H9 (cell line): ENCODE data around the gene HOMER3. TPM values are rescaled to one million over a fixed set of nuclear protein-coding genes. Genes with fewer than 3 reads are reported as not detected.

Source experiments
- DNase-seq: peaks from one replicate; pipeline ENCODE4 v3.0.0-alpha.2; 2017
- H2AFZ ChIP-seq: one replicate; pipeline ENCODE4 v1.6.1; 2013; ENCODE audit warnings: mild to moderate bottlenecking, low read length, control low read depth, moderate library complexity
- H2AK5ac ChIP-seq: 2 replicates; pipeline ENCODE4 v1.6.1; 2013; ENCODE audit warnings: low read length, control low read depth, mixed read lengths; ENCODE audit not compliant: insufficient read length
- H2BK120ac ChIP-seq: one replicate; pipeline ENCODE4 v1.6.1; 2013; ENCODE audit warnings: low read depth, mild to moderate bottlenecking, low read length, control low read depth, inconsistent platforms; ENCODE audit not compliant: poor library complexity, severe bottlenecking
- H2BK12ac ChIP-seq: 2 replicates; pipeline ENCODE4 v1.6.1; 2013; ENCODE audit warnings: low read length, control low read depth, mixed read lengths, low read depth; ENCODE audit not compliant: insufficient read length
- H2BK15ac ChIP-seq: 2 replicates; pipeline ENCODE4 v1.6.1; 2013; ENCODE audit warnings: low read depth, low read length, control low read depth
- H2BK20ac ChIP-seq: one replicate; pipeline ENCODE4 v1.6.1; 2013; ENCODE audit warnings: low read depth, mild to moderate bottlenecking, low read length, control low read depth, inconsistent platforms; ENCODE audit not compliant: poor library complexity, severe bottlenecking
- H2BK5ac ChIP-seq: 2 replicates; pipeline ENCODE4 v1.6.1; 2013; ENCODE audit warnings: low read length, control low read depth, mixed read lengths; ENCODE audit not compliant: insufficient read length
- H3K14ac ChIP-seq: 2 replicates; pipeline ENCODE4 v1.6.1; 2013; ENCODE audit warnings: low read length, control low read depth; ENCODE audit not compliant: insufficient read depth
- H3K18ac ChIP-seq: 2 replicates; pipeline ENCODE4 v1.6.1; 2013; ENCODE audit warnings: low read depth, mild to moderate bottlenecking, mixed read lengths, low read length, control low read depth; ENCODE audit not compliant: insufficient read length
- H3K23ac ChIP-seq: 2 replicates; pipeline ENCODE4 v1.6.1; 2013; ENCODE audit warnings: low read length, control low read depth, mixed read lengths, low read depth; ENCODE audit not compliant: insufficient read length
- H3K23me2 ChIP-seq: 2 replicates; pipeline ENCODE4 v1.6.1; 2013; ENCODE audit warnings: low read depth, mild to moderate bottlenecking, mixed read lengths, low read length, control low read depth; ENCODE audit not compliant: insufficient read length, poor library complexity, severe bottlenecking
- H3K27ac ChIP-seq: 2 replicates; pipeline ENCODE4 v1.5.1; 2013; ENCODE audit warnings: low read length, control low read depth, mixed read lengths, low read depth; ENCODE audit not compliant: insufficient read length
- H3K27me3 ChIP-seq: 2 replicates; pipeline ENCODE4 v1.6.1; 2013; ENCODE audit warnings: low read length, control low read depth, inconsistent platforms; ENCODE audit not compliant: insufficient read depth
- H3K4ac ChIP-seq: 2 replicates; pipeline ENCODE4 v1.6.1; 2013; ENCODE audit warnings: low read depth, mild to moderate bottlenecking, control low read depth, inconsistent platforms, low read length, moderate library complexity
- H3K4me1 ChIP-seq: 2 replicates; pipeline ENCODE4 v1.6.1; 2013; ENCODE audit warnings: low read length, control low read depth, inconsistent platforms; ENCODE audit not compliant: insufficient read depth
- H3K4me2 ChIP-seq: 2 replicates; pipeline ENCODE4 v1.6.1; 2013; ENCODE audit warnings: low read length, control low read depth, mixed read lengths; ENCODE audit not compliant: insufficient read length, insufficient read depth
- H3K56ac ChIP-seq: 2 replicates; pipeline ENCODE4 v1.6.1; 2013; ENCODE audit warnings: low read depth, mild to moderate bottlenecking, mixed read lengths, low read length, control low read depth; ENCODE audit not compliant: insufficient read length
- H3K79me1 ChIP-seq: 2 replicates; pipeline ENCODE4 v1.6.1; 2013; ENCODE audit warnings: low read depth, mild to moderate bottlenecking, moderate library complexity, low read length, control low read depth, inconsistent platforms; ENCODE audit not compliant: insufficient read depth, poor library complexity, severe bottlenecking
- H3K79me2 ChIP-seq: 2 replicates; pipeline ENCODE4 v1.6.1; 2013; ENCODE audit warnings: low read length, control low read depth, inconsistent platforms; ENCODE audit not compliant: insufficient read depth
- H3K9ac ChIP-seq: 2 replicates; pipeline ENCODE4 v1.6.1; 2013; ENCODE audit warnings: low read length, control low read depth, mixed read lengths; ENCODE audit not compliant: insufficient read length; ENCODE audit errors: extremely low read depth
- H3K9me3 ChIP-seq: one replicate; pipeline ENCODE4 v1.6.1; 2013; ENCODE audit warnings: low read depth, low read length, inconsistent platforms; ENCODE audit not compliant: control insufficient read depth
- H3T11ph ChIP-seq: one replicate; pipeline ENCODE4 v1.6.1; 2013; ENCODE audit warnings: mild to moderate bottlenecking, low read length, control low read depth, inconsistent platforms
- H4K20me1 ChIP-seq: one replicate; pipeline ENCODE4 v1.6.1; 2013; ENCODE audit not compliant: control insufficient read depth, insufficient read length, insufficient read depth
- H4K5ac ChIP-seq: 2 replicates; pipeline ENCODE4 v1.6.1; 2013; ENCODE audit warnings: low read depth, mild to moderate bottlenecking, mixed read lengths, low read length, control low read depth; ENCODE audit not compliant: insufficient read length
- H4K8ac ChIP-seq: replicated peaks from 2 replicates; pipeline ENCODE4 v1.6.1; 2013; ENCODE audit warnings: low read length, control low read depth, mixed read lengths, low read depth; ENCODE audit not compliant: insufficient read length
- H4K91ac ChIP-seq: 2 replicates; pipeline ENCODE4 v1.6.1; 2013; ENCODE audit warnings: low read depth, mild to moderate bottlenecking, moderate library complexity, mixed read lengths, low read length, control low read depth; ENCODE audit not compliant: insufficient read length
- H3K27ac Mint-ChIP-seq, 3 experiments: 2 replicates in 2 of 3; 3 replicates in 1 of 3; pipeline ENCODE4 v1.8.0; 2020 to 2021; ENCODE audit warnings: mixed read lengths in 3 of 3, mild to moderate bottlenecking in 1 of 3, moderate library complexity in 1 of 3
- H3K27me3 Mint-ChIP-seq: 2 replicates; pipeline ENCODE4 v1.8.0; 2021; ENCODE audit warnings: low read depth, mild to moderate bottlenecking, moderate library complexity, mixed read lengths
- H3K36me3 Mint-ChIP-seq, 3 experiments: 2 replicates in 2 of 3; 3 replicates in 1 of 3; pipeline ENCODE4 v1.8.0; 2020 to 2021; ENCODE audit warnings: low read depth in 3 of 3, mixed read lengths in 3 of 3; ENCODE audit not compliant: insufficient read depth in 1 of 3
- H3K4me1 Mint-ChIP-seq, 2 experiments: 2 replicates each; pipeline ENCODE4 v1.8.0; 2020; ENCODE audit warnings: mixed read lengths in 2 of 2
- H3K4me3 Mint-ChIP-seq, 2 experiments: 2 replicates in 1 of 2; 3 replicates in 1 of 2; pipeline ENCODE4 v1.8.0; 2020 to 2021; ENCODE audit warnings: mild to moderate bottlenecking in 2 of 2, mixed read lengths in 2 of 2, moderate library complexity in 1 of 2
- H3K9me3 Mint-ChIP-seq, 2 experiments: 2 replicates in 1 of 2; 3 replicates in 1 of 2; pipeline ENCODE4 v1.8.0; 2020; ENCODE audit warnings: mild to moderate bottlenecking in 2 of 2, mixed read lengths in 2 of 2, moderate library complexity in 1 of 2
- CTCF ChIP-seq: fragments of 200-600 bp; sonication (generic); conservative IDR thresholded peaks from 3 replicates; pipeline ENCODE4 v1.8.0; 2021; ENCODE audit warnings: antibody characterized with exemption, mild to moderate bottlenecking
- WGBS: extraction: QIAGEN DNeasy Blood & Tissue Kit; methylation state at CpG from one replicate; pipeline ENCODE4 v1.1.7; 2013; ENCODE audit warnings: missing lambda C conversion rate, low lambda C conversion rate, mixed read lengths; ENCODE audit not compliant: insufficient read length; ENCODE audit errors: extremely low coverage; 5-methylcytosine and 5-hydroxymethylcytosine counted together
- total RNA-seq: library from RNA; stranded (reverse); gene quantifications from 2 replicates; pipeline ENCODE4 v1.2.1, GENCODE V29; 2021

HOMER3 gene
- total RNA-seq, 1 experiment from 2014 or later = 20.2 TPM

GRCh38 chr19:18883526-18884304 is 57.3 kb downstream of the HOMER3 start:
- Histone ChIP-seq H3K23ac (no peak overlapping the region), H3K27ac (no peak overlapping the region), H2BK20ac (no peak overlapping the region), H3K4me2 (no peak overlapping the region), H4K5ac (no peak overlapping the region), H3K23me2 (peaks cover 3% of the 10 kb centered on the region), H2BK12ac (no peak overlapping the region), H2AFZ (no peak overlapping the region), H3K79me2 (no peaks in the 10 kb centered on the region), H3K18ac (no peak overlapping the region), H3K14ac (no peak overlapping the region), H4K91ac (no peak overlapping the region), H4K20me1 (no peaks in the 10 kb centered on the region), H3K9me3 (no peaks in the 10 kb centered on the region), H3K27me3 (no peaks in the 10 kb centered on the region), H2AK5ac (no peak overlapping the region), H3K56ac (no peak overlapping the region), H3K4me1 (no peaks in the 10 kb centered on the region), H3K9ac (no peak overlapping the region), H3T11ph (no peak overlapping the region), H3K79me1 (no peaks in the 10 kb centered on the region), H2BK120ac (no peak overlapping the region), H4K8ac (no peak overlapping the region), H2BK5ac (no peak overlapping the region), H3K4ac (no peak overlapping the region), H2BK15ac (no peak overlapping the region)
- TF ChIP-seq CTCF = no peak
- H3K9me3 Mint-ChIP-seq = no peaks in the 10 kb centered on the region; a peak in 3 of 5 replicates
- no peak overlapping the region for H3K27ac Mint-ChIP-seq
- peak; percentile 24 for DNase-seq
- no peak overlapping the region; a peak in 1 of 5 replicates for H3K4me3 Mint-ChIP-seq
- WGBS = no CpG with 5 or more reads among the region's 30 CpGs
- no peaks in the 10 kb centered on the region for H3K4me1 Mint-ChIP-seq
- no peaks in the 10 kb centered on the region for H3K27me3 Mint-ChIP-seq
- H3K36me3 Mint-ChIP-seq = peaks cover 25 to 58% (median 36%) of the 10 kb centered on the region in 3 experiments
